GM12878 (cell line): Measurements from ENCODE around the gene RNF181. TPM values are rescaled to one million over a fixed set of nuclear protein-coding genes. Genes with fewer than 3 reads are reported as not detected.

Source experiments
- BMI1 ChIP-seq: fragments of 450-650 bp; IDR thresholded peaks from 2 replicates; pipeline ENCODE4 v1.6.1; 2016; ENCODE audit warnings: mild to moderate bottlenecking, moderate library complexity, borderline replicate concordance
- CBX3 ChIP-seq: fragments of 200-600 bp; sonication (generic); IDR thresholded peaks from 2 replicates; pipeline ENCODE4 v1.6.1; 2016; ENCODE audit warnings: low read depth, borderline replicate concordance
- CBX5 ChIP-seq: sonication (generic); IDR thresholded peaks from 2 replicates; pipeline ENCODE4 v1.6.1; 2016; ENCODE audit warnings: low read depth, moderate library complexity, mild to moderate bottlenecking, inconsistent platforms
- ESRRA ChIP-seq: IDR thresholded peaks from 2 replicates; pipeline ENCODE4 v1.6.1; 2012; ENCODE audit warnings: mild to moderate bottlenecking, low read length, improper control_type of control experiment
- FOXK2 ChIP-seq: fragments of 450-650 bp; IDR thresholded peaks from 2 replicates; pipeline ENCODE4 v1.6.1; 2017; ENCODE audit warnings: mild to moderate bottlenecking, moderate library complexity
- NRF1 ChIP-seq: conservative IDR thresholded peaks from 2 replicates; pipeline ENCODE4 v1.6.1; 2011; ENCODE audit warnings: mild to moderate bottlenecking, low read depth, low read length, improper control_type of control experiment
- RAD51 ChIP-seq: fragments of 450-650 bp; IDR thresholded peaks from 2 replicates; pipeline ENCODE4 v1.6.1; 2016; ENCODE audit warnings: moderate library complexity, mild to moderate bottlenecking, inconsistent platforms
- SMC3 ChIP-seq: IDR thresholded peaks from 2 replicates; pipeline ENCODE4 v1.6.1; 2011; ENCODE audit warnings: low read length, improper control_type of control experiment, borderline replicate concordance
- SREBF2 ChIP-seq: IDR thresholded peaks from 2 replicates; pipeline ENCODE4 v1.6.1; 2012; ENCODE audit warnings: mild to moderate bottlenecking, low read length
- STAT1 ChIP-seq: fragments of 450-650 bp; conservative IDR thresholded peaks from 2 replicates; pipeline ENCODE4 v1.6.1; 2014; ENCODE audit warnings: antibody characterized with exemption, mild to moderate bottlenecking
- YBX1 ChIP-seq: fragments of 450-650 bp; IDR thresholded peaks from 2 replicates; pipeline ENCODE4 v1.6.1; 2016; ENCODE audit warnings: antibody characterized with exemption
- polyA plus RNA-seq, 11 experiments: library from polyadenylated mRNA; depleted of rRNA in 4 of 11; unstranded in 6 of 11; stranded (reverse) in 5 of 11; fragments of >200 nt; fragmentation: Nextera tagmentation in 4 of 11; fragmentation: Illumina TruSeq in 1 of 11; extraction: Ambion mirVana in 4 of 11; extraction: Trizol in 1 of 11; gene quantifications; 1 replicate in 1 of 11; 2 replicates in 10 of 11; pipeline versions ENCODE4 v1.2.1 to v1.2.3, GENCODE V29; 2011 to 2016; ENCODE audit warnings: inconsistent platforms in 2 of 11, missing spikeins in 2 of 11, low read depth in 1 of 11
- total RNA-seq, 4 experiments: library from RNA; depleted of rRNA in 3 of 4; stranded (reverse); fragments of >200 nt in 3 of 4; fragmentation: Illumina TruSeq in 1 of 4; extraction: Trizol in 1 of 4; gene quantifications; 2 replicates each; pipeline versions ENCODE4 v1.2.1 to v1.2.3, GENCODE V29; 2013 to 2021
- TF ChIP-seq, protein P1 (sequence below): IDR thresholded peaks from 2 replicates; pipeline ENCODE4 v1.6.1; 2011; ENCODE audit warnings: low read depth, mild to moderate bottlenecking, low read length, moderate library complexity, borderline replicate concordance; ENCODE audit errors: extremely low read depth
- TF ChIP-seq, protein P2 (sequence below): IDR thresholded peaks from 2 replicates; pipeline ENCODE4 v1.6.1; 2012; ENCODE audit warnings: low read length, inconsistent platforms
- TF ChIP-seq, protein P3 (sequence below): fragments of 450-650 bp; IDR thresholded peaks from 2 replicates; pipeline ENCODE4 v1.6.1; 2017; ENCODE audit warnings: mild to moderate bottlenecking
- TF ChIP-seq, protein P4 (sequence below): fragments of 450-650 bp; IDR thresholded peaks from 2 replicates; pipeline ENCODE4 v1.6.1; 2018; ENCODE audit warnings: mild to moderate bottlenecking, low read depth, moderate library complexity; ENCODE audit not compliant: partially characterized antibody
- TF ChIP-seq, protein P5 (sequence below): fragments of 450-650 bp; formaldehyde crosslinking; IDR thresholded peaks from 2 replicates; pipeline ENCODE4 v1.4.0; 2022; ENCODE audit warnings: mild to moderate bottlenecking, moderate library complexity
- TF ChIP-seq, protein P6 (sequence below): IDR thresholded peaks from 2 replicates; pipeline ENCODE4 v1.6.1; 2011; ENCODE audit warnings: borderline replicate concordance, low read depth, mild to moderate bottlenecking, moderate library complexity, low read length; ENCODE audit not compliant: insufficient read depth, poor library complexity, severe bottlenecking

RNF181 gene
- total and polyA plus RNA-seq, 10 of the 15 experiments (the other 5 are each of a cell fraction or from before 2014, with no cell fraction given), result 101 to 409 (median 213) TPM

DNA sequence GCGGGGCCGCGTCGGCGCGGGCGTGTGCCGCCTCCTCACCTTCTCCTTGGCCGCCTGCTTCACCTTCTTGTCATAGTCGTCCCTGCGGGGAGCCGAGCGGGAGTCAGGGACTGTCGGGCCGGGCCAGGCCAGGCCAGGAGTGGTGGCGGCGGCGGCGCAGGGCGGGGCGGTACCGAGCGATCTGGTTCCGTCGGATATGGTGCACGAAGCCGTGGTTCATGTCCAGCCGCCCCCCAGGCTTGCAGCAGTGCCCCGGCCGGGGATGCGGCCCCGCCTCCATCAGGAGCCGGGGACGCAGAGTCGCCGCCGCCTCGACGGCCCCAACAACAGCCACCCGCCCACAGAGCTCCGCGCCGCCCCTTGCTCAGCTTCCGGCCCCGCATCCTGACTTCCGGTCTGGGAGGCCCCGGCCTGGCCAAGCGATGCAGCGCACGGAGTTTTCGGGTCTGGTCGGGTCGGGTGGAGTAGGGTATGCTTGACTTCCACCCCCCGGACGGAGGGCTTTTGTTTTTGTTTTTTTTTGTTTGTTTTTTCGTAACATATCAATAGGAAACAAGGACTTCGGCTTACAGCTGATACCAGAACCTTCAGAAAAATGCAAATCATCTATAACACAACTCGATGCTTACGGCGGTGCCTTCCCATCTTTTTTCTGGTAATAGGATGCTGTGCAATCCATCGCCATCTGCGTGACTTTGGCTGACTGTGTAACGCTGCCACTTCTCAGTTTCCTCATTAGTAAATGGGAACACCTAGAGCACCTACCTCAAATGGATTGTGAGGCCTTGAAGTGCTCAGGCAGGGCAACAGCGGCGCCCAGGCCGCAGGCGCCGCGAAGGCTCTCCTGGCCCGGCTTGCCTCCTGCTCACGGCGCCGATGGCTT lies 16.4 kb downstream of the RNF181 start, which contains the start of gene C2orf68 (continued):
- TF ChIP-seq STAT1 (no peak), SMC3 (no peak), ESRRA (no peak), CBX5 (no peak), CBX3 (no peak), RAD51 (no peak), BMI1 (no peak), FOXK2 (no peak; the same call in 1 of the 2 replicates), YBX1 (no peak), NRF1 (no peak), SREBF2 (no peak)
- TF ChIP-seq, protein P1, sequence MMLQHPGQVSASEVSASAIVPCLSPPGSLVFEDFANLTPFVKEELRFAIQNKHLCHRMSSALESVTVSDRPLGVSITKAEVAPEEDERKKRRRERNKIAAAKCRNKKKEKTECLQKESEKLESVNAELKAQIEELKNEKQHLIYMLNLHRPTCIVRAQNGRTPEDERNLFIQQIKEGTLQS, result no peak
- TF ChIP-seq, protein P2, sequence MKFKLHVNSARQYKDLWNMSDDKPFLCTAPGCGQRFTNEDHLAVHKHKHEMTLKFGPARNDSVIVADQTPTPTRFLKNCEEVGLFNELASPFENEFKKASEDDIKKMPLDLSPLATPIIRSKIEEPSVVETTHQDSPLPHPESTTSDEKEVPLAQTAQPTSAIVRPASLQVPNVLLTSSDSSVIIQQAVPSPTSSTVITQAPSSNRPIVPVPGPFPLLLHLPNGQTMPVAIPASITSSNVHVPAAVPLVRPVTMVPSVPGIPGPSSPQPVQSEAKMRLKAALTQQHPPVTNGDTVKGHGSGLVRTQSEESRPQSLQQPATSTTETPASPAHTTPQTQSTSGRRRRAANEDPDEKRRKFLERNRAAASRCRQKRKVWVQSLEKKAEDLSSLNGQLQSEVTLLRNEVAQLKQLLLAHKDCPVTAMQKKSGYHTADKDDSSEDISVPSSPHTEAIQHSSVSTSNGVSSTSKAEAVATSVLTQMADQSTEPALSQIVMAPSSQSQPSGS, result no peak
- TF ChIP-seq, protein P3, sequence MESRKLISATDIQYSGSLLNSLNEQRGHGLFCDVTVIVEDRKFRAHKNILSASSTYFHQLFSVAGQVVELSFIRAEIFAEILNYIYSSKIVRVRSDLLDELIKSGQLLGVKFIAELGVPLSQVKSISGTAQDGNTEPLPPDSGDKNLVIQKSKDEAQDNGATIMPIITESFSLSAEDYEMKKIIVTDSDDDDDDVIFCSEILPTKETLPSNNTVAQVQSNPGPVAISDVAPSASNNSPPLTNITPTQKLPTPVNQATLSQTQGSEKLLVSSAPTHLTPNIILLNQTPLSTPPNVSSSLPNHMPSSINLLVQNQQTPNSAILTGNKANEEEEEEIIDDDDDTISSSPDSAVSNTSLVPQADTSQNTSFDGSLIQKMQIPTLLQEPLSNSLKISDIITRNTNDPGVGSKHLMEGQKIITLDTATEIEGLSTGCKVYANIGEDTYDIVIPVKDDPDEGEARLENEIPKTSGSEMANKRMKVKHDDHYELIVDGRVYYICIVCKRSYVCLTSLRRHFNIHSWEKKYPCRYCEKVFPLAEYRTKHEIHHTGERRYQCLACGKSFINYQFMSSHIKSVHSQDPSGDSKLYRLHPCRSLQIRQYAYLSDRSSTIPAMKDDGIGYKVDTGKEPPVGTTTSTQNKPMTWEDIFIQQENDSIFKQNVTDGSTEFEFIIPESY, result peak; percentile 98
- TF ChIP-seq, protein P4, sequence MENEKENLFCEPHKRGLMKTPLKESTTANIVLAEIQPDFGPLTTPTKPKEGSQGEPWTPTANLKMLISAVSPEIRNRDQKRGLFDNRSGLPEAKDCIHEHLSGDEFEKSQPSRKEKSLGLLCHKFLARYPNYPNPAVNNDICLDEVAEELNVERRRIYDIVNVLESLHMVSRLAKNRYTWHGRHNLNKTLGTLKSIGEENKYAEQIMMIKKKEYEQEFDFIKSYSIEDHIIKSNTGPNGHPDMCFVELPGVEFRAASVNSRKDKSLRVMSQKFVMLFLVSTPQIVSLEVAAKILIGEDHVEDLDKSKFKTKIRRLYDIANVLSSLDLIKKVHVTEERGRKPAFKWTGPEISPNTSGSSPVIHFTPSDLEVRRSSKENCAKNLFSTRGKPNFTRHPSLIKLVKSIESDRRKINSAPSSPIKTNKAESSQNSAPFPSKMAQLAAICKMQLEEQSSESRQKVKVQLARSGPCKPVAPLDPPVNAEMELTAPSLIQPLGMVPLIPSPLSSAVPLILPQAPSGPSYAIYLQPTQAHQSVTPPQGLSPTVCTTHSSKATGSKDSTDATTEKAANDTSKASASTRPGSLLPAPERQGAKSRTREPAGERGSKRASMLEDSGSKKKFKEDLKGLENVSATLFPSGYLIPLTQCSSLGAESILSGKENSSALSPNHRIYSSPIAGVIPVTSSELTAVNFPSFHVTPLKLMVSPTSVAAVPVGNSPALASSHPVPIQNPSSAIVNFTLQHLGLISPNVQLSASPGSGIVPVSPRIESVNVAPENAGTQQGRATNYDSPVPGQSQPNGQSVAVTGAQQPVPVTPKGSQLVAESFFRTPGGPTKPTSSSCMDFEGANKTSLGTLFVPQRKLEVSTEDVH, result peak; percentile 65
- TF ChIP-seq, protein P5, sequence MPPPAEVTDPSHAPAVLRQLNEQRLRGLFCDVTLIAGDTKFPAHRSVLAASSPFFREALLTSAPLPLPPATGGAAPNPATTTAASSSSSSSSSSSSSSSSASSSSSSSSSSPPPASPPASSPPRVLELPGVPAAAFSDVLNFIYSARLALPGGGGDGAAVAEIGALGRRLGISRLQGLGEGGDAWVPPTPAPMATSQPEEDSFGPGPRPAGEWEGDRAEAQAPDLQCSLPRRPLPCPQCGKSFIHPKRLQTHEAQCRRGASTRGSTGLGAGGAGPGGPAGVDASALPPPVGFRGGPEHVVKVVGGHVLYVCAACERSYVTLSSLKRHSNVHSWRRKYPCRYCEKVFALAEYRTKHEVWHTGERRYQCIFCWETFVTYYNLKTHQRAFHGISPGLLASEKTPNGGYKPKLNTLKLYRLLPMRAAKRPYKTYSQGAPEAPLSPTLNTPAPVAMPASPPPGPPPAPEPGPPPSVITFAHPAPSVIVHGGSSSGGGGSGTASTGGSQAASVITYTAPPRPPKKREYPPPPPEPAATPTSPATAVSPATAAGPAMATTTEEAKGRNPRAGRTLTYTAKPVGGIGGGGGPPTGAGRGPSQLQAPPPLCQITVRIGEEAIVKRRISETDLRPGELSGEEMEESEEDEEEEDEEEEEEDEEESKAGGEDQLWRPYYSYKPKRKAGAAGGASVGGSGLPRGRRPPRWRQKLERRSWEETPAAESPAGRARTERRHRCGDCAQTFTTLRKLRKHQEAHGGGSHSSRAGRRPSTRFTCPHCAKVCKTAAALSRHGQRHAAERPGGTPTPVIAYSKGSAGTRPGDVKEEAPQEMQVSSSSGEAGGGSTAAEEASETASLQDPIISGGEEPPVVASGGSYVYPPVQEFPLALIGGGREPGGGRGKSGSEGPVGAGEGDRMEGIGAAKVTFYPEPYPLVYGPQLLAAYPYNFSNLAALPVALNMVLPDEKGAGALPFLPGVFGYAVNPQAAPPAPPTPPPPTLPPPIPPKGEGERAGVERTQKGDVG (CRISPR knock-in tag), result no peak
- TF ChIP-seq, protein P6, sequence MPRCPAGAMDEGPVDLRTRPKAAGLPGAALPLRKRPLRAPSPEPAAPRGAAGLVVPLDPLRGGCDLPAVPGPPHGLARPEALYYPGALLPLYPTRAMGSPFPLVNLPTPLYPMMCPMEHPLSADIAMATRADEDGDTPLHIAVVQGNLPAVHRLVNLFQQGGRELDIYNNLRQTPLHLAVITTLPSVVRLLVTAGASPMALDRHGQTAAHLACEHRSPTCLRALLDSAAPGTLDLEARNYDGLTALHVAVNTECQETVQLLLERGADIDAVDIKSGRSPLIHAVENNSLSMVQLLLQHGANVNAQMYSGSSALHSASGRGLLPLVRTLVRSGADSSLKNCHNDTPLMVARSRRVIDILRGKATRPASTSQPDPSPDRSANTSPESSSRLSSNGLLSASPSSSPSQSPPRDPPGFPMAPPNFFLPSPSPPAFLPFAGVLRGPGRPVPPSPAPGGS, result peak; percentile 28
